Putamen (tissue), 1 donor: ENCODE data around the gene UNC13B.
A peak's percentile ranks its signal among the peaks of the same experiment; 100 is the strongest.
"Not testable (repeated sequence)": the region's sequence is repeated elsewhere in the genome, so short reads cannot be mapped to it uniquely, and the experiment has no call there.

Source experiments
- DNase-seq: peaks from one replicate; pipeline ENCODE4 v3.0.0-alpha.2; 2016; ENCODE audit warnings: low spot score

The UNC13B gene

DNA sequence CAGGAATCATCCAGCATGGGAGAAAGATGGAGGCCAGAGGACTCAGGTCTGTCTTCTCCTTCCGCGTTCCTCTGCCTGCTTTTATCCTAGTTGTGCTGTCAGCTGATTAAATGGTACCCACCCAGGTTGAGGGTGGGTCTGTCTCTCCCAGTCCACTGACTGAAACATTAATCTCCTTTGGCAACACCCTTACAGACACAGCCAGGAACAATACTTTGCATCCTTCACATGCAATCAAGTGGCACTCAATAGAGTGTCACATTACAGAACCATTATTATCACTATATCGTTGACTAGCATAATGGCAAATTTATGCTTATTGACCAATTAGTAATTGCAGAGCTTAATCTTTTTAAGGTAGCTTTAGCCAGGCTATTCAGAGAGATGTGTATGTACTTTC, 64.8 kb downstream of the UNC13B start:
- DNase-seq: no peak

DNA sequence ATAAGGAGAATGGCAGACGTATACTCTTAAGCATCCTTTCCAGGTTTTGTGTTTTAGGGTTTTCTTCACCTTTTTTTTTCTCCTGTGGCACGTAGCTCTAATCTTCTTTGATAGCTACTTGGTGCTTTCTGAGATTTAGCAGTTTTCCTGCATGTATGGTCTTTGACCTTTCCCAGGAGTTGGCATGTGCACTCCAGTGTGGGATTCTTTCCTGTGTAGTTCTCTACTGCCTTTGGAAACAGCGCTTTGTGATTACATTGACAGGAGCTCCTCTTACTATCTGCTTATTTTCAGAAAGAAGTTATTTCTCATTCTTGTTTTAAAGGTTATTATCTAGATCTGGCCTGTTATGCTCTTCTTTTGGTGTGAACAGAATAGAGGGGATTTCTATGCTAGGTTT, 65.5 kb downstream of the UNC13B start:
- no peak for DNase-seq

DNA sequence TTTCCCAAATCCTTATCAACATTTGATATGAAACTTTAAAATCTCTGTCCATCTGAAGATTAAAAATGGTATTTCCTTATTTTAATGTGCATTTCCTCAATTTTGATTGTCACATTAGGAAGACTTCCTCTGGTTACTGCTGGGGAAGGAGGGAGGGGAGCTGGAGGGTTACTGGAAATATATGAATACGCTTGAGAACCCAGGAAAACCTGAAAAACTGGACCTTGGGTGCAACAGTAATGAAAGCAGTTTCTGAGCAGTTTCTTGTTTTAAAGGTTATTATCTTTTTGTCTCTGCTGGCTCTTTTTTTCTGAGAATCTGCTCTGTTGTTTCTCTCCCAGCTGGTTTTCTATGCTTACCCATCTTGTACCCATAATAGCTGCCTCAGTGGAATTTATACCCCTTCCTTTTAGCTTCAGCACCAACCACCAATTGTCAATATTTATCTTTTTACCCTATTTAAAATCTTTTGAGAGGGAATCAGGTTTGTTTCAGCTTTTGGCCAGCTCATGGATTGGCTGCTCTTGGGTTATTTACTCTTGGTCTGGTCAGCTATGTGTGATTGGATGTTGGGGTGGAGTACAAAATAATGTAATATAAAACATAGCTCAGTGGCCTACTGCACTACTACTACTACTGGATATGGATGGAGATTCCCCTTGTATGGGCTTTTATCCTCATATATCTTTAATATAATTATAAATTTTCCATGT, 67.4 kb downstream of the UNC13B start:
- DNase-seq: no peak

DNA sequence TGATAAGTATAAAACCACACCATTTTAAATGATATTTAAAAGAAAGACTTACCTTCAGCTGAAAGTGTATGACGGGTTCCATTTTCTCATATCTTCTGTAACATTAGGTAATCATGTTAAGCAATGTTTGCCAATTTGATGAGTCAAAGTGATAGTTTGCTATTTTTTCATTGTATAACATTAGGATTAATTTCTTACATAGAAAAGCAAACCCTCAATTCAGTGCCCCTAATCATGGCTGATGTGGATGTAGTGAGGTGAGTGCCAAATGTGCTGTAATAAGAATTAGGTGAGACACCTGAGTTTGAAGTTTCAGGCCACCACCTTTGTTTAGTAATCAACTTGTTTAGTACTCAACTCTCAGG, 68.0 kb downstream of the UNC13B start:
- DNase-seq: no peak

DNA sequence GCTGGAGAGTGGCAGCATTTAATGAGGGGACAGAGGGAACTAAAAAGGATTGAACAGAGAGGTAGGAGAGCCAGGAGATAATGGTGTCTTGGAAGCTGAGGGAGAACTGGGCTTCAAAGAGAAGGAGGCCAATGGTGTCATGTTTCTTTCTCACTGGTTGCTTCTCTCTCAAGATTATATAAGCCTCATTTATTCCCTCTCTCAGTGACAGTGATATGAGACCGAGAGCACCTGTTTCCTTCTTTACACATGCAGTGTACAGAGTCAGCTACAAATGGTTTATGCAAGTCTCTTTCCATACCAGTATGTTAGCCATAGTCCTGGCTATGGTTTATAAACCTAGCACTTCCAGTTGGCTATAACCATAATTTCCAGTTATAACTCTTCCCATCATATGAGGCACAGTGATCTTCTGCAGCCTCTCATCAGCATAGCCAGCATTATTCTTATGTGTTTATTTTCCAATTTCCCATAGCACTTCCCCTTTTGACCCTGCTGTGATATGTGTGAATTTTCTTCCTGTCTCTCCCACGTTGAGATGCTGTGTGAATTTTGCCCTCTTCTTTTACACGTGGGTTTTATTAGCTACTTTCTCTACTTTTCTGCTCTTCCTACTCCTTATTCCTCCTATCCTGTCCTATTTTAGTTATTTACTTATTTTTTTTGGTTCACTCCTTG, 71.2 kb downstream of the UNC13B start:
- DNase-seq: no peak

DNA sequence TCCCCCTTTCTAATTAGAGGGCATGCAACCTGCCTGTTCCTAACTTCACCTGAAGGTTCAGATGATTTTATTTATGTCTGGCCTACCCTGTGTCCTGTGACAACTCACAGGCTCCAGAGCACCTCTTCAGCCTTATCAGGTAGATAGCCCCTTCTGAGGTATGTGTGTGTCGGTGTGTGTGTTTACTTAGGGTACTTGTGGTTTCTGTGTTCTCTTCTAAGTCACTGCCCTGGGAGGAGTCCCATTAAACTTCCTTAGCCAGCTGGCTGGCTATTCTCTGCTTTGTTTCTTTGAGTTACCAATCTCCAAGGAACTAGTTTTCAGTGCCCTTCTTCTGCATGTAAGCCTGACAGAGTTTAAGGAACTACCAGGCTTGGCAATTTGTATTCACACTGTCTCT, 74.9 kb downstream of the UNC13B start:
- no peak for DNase-seq

DNA sequence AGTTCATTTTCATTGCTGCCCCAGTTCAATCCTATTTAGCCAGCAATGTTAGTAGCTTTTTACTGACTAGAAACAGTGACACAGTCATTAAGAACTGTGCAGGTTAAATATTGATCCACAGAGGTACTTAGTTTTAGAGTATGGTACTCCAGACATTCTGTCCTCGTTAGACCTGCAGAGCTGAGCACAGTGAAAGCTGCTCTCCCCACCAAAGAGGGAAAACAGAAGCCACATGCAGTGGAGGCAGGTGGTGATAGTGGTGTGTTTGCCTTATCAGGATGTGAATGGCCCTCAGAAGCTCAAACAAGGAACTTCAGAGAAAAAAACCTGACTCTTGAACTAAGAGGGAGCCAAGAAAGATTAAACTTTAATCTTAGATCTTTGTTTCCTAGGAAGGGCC, 75.5 kb downstream of the UNC13B start:
- DNase-seq: no peak

DNA sequence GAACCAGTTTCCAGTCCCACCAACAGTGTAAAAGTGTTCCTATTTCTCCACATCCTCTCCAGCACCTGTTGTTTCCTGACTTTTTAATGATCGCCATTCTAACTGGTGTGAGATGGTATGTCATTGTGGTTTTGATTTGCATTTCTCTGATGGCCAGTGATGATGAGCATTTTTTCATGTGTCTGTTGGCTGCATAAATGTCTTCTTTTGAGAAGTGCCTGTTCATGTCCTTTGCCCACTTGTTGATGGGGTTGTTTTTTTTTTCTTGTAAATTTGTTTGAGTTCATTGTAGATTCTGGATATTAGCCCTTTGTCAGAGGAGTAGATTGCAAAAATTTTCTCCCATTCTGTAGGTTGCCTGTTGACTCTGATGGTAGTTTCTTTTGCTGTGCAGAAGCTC, 84.1 kb downstream of the UNC13B start:
- DNase-seq: not testable (repeated sequence)

DNA sequence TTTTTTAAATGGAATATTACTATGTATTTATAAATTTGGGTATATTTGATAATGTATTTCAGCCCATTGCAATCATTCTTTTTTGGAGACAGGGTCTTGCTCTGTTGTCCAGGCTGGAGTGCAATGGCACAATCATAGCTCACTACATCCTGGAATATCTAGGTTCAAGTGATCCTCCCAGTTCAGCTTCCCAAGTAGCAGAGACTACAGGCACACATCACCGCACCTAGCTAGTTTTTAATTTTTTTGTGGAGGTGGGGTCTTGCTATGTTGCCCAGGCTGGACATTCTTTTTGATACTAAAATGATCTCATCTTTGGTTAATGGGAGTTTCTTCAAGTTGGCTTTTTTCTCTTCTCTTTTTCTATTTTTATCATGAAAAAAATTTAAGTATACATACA, 91.3 kb downstream of the UNC13B start:
- no peak for DNase-seq

DNA sequence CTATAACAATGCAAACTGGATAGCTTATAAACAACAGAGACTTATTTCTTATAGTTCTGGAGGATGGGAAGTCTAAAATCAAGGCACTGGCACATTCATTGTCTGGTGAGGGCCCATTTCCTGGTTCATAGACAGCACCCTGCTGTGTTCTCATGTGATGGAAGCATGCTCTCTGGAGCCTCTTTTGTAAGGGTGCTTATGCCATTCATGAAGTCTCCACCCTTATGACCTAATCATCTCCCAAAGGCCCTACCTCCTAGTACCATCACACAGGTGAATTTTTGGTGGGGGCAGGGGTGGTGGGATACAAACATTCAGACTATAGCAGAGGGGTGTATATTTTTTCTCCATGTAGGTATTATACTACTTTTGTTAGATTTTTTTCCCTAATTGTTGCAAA, 92.4 kb downstream of the UNC13B start:
- no peak for DNase-seq

DNA sequence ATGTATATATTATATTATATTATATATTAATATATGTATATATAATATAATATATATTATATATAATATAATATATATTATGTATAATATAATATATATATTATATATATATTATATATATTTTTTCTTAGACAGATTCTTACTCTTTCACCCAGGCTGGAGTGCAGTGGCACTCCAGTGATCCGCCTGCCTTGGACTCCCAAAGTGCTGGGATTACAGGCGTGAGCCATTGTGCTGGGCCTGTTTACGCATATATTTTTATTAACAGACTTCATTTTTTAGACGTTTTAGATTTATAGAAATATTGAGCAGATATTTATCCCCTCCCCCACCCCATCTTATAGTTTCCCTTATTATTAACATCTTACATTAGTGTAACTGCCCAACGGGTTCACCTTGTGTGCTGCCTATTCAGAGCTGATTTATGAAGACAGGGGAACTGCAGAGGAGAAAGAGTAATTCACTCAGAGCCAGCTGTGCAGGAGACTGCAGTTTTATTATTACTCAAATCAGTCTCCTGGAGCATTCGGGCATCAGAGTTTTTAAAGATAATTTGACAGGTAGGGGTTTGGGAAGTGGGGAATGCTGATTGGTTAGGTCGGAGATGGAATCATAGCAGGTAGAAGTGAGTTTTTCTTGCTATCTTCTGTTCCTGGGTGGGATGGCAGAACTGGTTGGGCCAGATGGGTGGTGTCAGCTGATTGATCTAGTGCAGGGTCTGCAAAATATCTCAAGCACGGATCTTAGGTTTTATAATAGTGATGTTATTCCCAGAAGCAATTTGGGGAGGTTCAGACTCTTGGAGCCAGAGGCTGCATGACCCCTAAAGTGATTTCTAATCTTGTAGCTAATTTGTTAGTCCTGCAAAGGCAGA, 93.4 kb downstream of the UNC13B start:
- no peak for DNase-seq

DNA sequence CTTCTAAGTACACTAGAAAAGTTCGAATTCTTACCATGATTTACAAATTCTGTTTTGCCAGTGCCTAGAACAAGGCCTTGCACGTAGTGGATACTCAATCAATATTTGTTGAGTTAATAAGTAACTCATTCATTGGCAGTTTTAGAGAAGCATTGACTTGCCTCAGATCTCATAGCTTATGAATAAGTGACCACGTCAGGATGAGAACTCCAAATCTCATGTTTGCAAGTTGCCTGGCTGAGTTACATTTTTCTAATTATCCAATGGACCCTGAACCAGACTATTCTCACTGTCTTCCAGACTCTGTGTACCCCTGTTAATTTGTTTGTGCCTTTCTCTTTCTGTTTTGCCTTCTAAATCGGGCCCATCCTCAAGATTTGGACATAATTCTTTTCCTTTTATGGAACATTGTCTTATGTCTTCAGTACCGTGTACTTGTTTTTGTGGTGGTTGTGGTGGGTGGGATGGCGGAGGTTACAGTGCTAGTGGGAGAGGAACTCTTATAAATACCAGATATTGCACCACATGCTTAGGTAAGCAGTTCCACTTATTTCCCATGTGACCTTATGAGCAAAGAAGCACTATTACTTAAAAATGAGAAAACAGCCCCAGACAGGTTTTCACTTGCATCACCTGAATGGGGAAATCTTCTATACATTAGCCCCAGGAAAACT, 96.3 kb downstream of the UNC13B start:
- DNase-seq: no peak

DNA sequence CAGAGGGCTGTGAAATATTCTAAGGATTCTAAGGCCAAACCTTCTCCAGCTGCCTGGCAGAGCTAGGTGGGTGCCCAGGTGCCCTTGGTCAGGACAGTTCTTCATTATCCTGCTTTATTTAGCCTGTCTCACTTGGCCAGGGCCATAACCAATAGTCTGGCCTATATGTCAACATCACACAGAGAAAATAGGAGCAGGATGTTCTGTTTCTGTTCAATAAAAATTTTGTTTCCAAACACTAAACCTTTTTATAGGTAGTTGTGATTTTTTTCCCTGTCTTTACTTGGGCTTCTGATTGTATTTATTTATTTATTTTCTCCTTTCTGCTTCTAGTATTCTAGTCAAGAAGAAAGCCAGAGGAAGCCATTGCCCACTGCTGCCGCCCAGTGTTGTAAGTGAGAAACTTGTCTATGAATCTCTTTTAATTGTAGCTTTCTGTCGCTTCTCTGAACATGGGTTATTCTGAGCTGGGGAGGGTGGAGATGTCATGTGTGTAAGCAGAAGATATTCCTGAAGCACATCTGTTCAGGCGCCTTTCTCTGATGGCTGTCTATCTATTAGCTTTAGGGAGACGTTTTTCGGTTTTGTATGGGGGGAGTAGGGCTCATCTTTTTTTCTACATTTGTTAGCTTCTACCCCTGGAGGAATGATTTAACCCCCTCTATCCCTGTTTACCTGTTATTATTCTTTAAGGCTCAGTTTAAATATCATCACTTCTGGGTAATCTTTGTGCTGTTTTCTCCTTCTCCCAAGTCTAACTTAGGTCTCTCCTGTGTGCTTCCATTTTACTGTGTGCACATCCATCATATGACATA, 97.1 kb downstream of the UNC13B start:
- DNase-seq: peak; percentile 74

DNA sequence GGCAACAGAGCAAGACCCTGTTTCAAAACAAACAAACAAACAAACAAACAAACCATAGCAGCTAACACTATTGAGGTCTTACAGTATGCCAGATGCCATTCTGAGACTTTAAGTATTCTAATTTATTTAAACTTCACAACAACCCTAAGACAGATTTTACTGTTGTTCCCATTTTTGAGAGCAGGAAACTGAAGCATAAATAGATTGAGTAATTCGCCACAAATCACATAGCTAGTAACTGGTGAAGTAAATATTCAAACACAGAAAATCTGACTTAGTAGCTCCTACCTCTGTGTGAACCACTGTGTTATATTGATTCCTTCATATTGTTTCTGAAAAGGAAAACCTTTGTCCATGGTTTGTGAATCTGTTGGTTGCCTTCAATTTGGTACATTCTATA, 98.4 kb downstream of the UNC13B start:
- DNase-seq: no peak

DNA sequence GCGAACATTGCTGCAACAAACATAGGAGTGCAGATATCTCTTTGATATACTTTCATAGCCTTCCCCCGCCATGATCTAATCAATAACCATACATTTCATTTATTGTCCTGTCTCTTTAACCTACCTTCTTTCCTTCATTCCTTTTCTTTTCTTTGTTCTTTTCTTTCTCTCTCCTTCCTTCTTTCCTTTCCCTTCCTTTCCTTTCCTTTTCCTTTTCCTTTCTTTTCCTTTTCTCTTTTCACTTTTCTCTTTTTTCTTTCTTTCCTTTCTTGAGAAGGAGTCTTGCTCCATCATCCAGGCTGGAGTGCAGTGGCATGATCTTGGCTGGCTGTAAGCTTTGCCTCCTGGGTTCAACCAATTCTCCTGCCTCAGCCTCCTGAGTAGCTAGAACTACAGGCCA, 100.3 kb downstream of the UNC13B start:
- no peak for DNase-seq

DNA sequence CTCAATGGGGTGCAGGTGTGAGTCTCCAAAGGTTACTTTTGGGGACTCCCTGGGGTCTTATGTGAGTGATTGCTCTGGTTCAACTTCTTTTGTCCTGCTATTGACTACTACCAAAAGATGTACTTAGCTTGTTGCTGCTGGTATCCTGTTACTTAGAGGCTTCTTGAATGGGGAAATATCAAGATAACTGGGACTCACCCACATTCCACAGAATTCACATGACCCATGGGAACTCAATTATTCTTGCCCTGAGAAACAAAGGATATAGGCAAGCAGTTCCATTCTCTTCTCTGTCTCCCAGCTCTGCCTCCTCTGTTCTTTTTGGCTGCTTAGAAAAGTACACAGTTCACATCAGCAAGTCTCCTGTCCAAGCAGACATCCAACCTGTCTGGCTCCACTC, 105.9 kb downstream of the UNC13B start:
- no peak for DNase-seq

DNA sequence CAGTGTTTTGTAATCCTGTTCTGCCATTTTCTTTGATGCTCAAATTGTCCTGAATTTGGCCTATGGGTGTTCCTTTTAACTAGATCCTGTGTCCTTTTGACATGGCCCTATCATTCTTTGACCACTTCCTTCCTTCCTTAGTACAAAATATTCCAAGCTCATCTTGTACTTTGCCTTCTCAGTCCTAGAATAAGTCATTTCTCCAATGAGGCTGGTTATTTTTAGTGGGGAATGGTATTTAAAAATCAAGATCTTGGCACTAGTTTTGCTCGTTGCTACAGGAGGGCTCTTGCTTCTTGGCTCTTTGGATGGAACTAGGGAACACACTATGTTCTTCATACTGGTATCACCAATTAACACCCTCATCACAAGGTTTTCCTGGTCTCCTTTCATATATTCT, 108.1 kb downstream of the UNC13B start:
- no peak for DNase-seq

DNA sequence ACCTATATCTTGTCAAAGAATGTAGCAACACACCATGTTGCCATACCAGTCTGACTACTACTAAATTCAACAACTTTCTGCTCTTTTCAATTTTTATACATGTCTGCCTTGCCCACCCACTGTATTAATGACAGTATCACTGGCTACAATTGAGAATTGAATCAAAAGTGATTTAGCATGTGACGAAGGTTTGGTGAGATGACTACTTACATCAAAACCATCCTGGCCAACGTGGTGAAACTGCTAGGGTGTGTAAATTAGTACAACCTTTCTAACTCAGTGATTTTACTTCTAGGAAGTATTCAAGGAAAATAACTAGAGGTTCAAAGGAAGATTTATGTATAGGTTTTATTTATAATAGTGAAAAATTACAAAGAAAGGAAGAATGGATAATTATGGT, 109.8 kb downstream of the UNC13B start:
- DNase-seq: no peak

DNA sequence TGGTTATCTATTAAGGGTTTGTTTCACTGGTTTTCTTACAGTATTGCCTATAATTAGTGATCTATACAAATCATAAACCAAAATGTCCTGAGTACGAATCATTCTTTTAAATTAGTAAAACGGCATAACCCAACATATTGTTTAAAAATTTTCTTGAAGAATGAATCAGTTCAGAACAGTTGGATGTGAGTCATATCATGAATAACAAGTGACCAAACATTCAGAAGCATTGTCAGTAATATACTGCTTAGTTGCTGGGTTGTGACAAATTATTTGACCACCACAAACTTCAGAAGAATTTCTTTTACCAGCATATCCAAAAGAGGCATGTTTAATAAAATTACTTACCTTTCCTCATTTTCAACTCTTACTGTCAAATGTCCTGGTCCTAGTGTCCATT, 111.2 kb downstream of the UNC13B start:
- no peak for DNase-seq

DNA sequence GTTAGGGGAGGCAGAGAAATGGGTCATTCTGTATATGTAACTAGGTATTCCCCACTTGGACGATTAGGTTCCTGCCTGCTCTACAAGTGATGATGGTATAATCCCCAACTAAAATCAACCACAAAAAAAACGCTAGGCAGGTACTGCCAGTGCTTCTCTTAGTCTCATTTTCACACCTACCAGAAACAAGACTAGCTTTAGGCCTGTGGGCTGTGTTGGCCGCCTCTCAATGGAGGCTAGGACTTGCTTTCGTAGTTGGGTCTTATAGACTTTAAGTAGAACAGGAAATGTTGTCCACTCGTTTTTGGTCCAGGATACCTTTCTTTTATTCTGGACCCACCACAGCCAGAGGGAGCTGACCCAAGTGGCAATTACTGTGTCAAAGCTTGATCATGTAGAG, 111.8 kb downstream of the UNC13B start:
- DNase-seq: no peak

DNA sequence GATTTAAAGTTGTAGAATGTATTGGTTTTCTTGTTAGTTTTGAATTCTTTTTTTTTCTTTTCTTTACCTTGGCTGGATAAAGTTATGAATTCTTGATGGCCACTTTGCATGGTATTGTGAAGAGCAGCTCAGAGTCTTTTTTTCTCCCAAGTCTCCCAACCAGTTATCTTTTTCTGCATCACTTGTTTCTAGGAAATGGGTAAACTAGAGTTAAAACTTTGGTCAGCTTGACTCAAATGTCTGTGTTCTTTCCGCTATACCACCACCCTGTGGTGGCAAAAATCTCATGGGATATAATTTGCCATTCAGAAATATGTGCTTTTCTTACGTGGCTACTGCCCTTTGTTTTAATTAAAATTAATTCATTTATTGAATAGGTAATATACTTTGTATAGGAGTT, 113.2 kb downstream of the UNC13B start:
- DNase-seq: no peak

DNA sequence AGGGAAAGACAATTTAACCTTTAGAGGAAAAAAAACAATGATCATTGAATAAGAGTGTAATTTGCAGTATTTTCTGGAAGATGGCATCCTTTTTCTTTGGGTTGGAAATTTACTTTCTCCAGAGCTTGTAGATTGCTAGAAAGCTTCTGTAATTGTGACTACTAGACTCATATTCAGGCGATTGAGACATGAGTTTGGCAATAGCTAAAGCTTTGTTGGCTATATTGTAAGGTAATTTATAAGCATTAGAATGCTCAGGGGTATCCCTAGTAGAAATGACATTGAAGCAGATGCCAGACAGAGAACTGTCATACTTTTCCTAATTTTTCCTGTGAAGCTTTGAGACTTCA, 115.3 kb downstream of the UNC13B start:
- DNase-seq: no peak
